Tibial nerve (tissue), 4 donors: ENCODE measurements around the gene DDX27. TPM values are rescaled to one million over a fixed set of nuclear protein-coding genes. Genes with fewer than 3 reads are reported as not detected.

Experiments used
- DNase-seq, 2 donors: peaks; one replicate each; pipeline ENCODE4 v3.0.0-alpha.2; 2019; ENCODE audit warnings: low spot score in 2 of 2
- H3K27ac ChIP-seq, 4 donors: fragments of 200-600 bp; sonication (generic) in 3 of 4; one replicate each; pipeline ENCODE4 v1.5.1; 2017 to 2019; ENCODE audit warnings: mild to moderate bottlenecking in 1 of 4
- H3K27me3 ChIP-seq, 2 donors: fragments of 200-600 bp; sonication (generic) in 1 of 2; one replicate each; pipeline versions ENCODE4 v1.5.1 to v1.6.0; 2017 to 2019
- H3K36me3 ChIP-seq, 3 donors: fragments of 200-600 bp; sonication (generic); one replicate each; pipeline ENCODE4 v1.5.1; 2018 to 2019
- H3K4me1 ChIP-seq, 4 donors: fragments of 200-600 bp; sonication (generic) in 3 of 4; one replicate each; pipeline ENCODE4 v1.5.1; 2017 to 2019
- H3K4me3 ChIP-seq, 4 donors: fragments of 200-600 bp; sonication (generic) in 3 of 4; one replicate each; pipeline ENCODE4 v1.5.1; 2017 to 2019; ENCODE audit warnings: mild to moderate bottlenecking in 1 of 4, moderate library complexity in 1 of 4
- H3K9me3 ChIP-seq, 4 donors: fragments of 200-600 bp; sonication (generic) in 3 of 4; one replicate each; pipeline ENCODE4 v1.5.1; 2017 to 2019
- EP300 ChIP-seq, 2 donors: sonication (generic); formaldehyde crosslinking; IDR thresholded peaks; one replicate each; pipeline ENCODE4 v1.6.1; 2017; ENCODE audit warnings: antibody characterized with exemption in 2 of 2, mild to moderate bottlenecking in 1 of 2
- POLR2A ChIP-seq, 2 donors: fragments of 450-650 bp; IDR thresholded peaks; one replicate each; pipeline ENCODE4 v1.6.1; 2017; ENCODE audit warnings: antibody characterized with exemption in 2 of 2, mild to moderate bottlenecking in 2 of 2, moderate library complexity in 2 of 2
- WGBS, 2 donors: methylation state at CpG; one replicate each; pipeline ENCODE4 v1.1.5; 2018; 5-methylcytosine and 5-hydroxymethylcytosine counted together
- total RNA-seq, 4 donors: library from RNA; depleted of rRNA; stranded (reverse); fragments of >200 nt; gene quantifications; one replicate each; pipeline ENCODE4 v1.1.0, GENCODE V29; 2016
- TF ChIP-seq, protein P1 (sequence below), 5 experiments: fragments of 200-600 bp in 3 of 5; fragments of 450-650 bp in 2 of 5; sonication (generic) in 3 of 5; IDR thresholded peaks; one replicate each; pipeline ENCODE4 v1.5.1; 2016 to 2019; ENCODE audit warnings: antibody characterized with exemption in 5 of 5, mild to moderate bottlenecking in 3 of 5, moderate library complexity in 2 of 5

Gene DDX27
- total RNA-seq, 4 donors from 2014 or later = 24.5 to 33.4 (median 28.3) TPM

DNA sequence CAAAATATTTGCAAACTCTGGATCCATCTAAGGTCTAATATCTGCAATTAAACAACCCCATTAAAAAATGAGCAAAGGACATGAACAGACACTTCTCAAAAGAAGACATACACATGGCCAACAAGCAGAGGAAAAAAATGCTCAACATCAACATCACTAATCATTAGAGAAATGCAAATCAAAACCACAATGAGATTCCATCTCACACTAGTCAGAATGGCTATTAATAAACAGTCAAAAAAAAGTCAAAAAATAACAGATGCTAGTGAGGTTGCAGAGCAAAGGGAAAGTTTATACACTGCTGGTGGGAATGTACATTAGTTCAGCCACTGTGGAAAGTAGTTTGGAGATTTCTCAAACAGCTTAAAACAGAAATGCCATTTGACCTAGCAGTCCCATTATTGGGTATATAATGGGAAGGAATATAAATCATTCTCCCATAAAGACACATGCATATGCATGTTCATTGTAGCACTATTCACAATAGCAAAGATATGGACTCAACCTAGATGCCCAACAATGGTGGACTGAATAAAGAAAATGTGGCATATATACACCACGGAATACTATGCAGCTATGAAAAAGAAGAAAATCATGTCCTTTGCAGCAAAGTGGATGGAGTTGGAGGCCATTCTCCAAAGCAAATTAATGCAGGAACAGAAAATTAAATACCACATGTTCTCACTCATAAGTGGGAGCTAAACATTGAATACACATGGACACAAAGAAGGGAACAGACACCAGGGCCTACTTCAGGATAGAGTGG lies 49.6 kb downstream of the DDX27 start:
- peaks cover 0 to 63% (median 21%) of the 10 kb centered on the region in 4 donors for H3K4me1 ChIP-seq
- no peaks in the 10 kb centered on the region for H3K9me3 ChIP-seq
- no peak for TF ChIP-seq EP300 (IDR thresholded peaks at IDR 0.05)
- TF ChIP-seq, protein P1, sequence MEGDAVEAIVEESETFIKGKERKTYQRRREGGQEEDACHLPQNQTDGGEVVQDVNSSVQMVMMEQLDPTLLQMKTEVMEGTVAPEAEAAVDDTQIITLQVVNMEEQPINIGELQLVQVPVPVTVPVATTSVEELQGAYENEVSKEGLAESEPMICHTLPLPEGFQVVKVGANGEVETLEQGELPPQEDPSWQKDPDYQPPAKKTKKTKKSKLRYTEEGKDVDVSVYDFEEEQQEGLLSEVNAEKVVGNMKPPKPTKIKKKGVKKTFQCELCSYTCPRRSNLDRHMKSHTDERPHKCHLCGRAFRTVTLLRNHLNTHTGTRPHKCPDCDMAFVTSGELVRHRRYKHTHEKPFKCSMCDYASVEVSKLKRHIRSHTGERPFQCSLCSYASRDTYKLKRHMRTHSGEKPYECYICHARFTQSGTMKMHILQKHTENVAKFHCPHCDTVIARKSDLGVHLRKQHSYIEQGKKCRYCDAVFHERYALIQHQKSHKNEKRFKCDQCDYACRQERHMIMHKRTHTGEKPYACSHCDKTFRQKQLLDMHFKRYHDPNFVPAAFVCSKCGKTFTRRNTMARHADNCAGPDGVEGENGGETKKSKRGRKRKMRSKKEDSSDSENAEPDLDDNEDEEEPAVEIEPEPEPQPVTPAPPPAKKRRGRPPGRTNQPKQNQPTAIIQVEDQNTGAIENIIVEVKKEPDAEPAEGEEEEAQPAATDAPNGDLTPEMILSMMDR (IDR thresholded peaks at IDR 0.05) = no peak
- no peak for DNase-seq
- 88 to 100% methylated on average over 1 of the region's 1 CpG for WGBS, 2 donors
- H3K27me3 ChIP-seq = no peaks in the 10 kb centered on the region
- H3K36me3 ChIP-seq = peaks cover 0 to 83% (median 22%) of the 10 kb centered on the region in 3 donors
- H3K27ac ChIP-seq = no peak overlapping the region
- no peak overlapping the region for H3K4me3 ChIP-seq

DNA sequence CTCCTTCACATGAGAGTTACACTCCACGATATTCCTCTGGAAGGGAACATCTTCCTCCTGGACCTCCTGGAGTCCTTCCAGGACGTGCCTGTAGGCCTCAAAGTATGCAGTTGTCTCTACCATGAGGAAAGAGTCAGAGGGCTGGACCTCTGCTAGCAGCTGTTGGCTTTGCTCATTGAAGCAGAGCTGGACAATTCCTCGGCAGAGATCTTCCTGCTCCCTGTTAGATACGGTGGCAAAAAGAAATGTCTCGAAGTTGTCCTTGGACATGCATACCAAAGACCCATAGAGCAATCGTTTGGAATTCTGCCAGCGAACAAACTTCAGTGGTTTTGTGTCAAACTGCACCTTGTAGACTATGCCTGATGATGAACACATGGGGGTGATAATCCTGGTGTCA lies 51.0 kb downstream of the DDX27 start:
- WGBS, 2 donors = 72 to 87% methylated on average over 7 of the region's 7 CpGs
- Histone ChIP-seq H3K36me3 (peaks cover 0 to 81% (median 25%) of the 10 kb centered on the region in 3 donors), H3K9me3 (no peaks in the 10 kb centered on the region), H3K4me1 (peaks cover 0 to 68% (median 23%) of the 10 kb centered on the region in 4 donors), H3K27ac (no peak overlapping the region), H3K27me3 (no peaks in the 10 kb centered on the region), H3K4me3 (no peak overlapping the region)
- TF ChIP-seq POLR2A (IDR thresholded peaks at IDR 0.05) (no peak), EP300 (IDR thresholded peaks at IDR 0.05) (no peak)
- TF ChIP-seq, protein P1 (IDR thresholded peaks at IDR 0.05) = no peak
- DNase-seq = no peak

DNA sequence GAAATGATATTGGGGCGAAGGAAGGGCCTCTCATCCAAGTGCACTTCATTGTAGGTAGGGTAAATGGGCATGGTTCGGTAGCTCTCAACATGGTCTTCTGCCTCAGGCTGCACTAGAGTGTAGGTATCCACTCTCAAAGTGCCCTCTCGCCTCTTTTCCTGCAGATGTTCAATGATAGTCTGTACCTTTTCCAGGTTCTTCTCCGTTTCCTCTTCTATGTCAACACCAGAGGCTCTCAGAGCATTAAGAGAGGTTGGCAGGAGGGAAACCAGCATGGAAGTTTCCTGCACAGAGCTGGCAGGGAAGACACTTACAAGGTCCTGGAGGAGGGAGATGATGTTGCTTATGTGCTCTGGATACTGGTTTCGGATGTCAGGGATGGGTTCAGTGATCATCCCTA lies 51.5 kb downstream of the DDX27 start:
- peaks cover 0 to 81% (median 25%) of the 10 kb centered on the region in 3 donors for H3K36me3 ChIP-seq

DNA sequence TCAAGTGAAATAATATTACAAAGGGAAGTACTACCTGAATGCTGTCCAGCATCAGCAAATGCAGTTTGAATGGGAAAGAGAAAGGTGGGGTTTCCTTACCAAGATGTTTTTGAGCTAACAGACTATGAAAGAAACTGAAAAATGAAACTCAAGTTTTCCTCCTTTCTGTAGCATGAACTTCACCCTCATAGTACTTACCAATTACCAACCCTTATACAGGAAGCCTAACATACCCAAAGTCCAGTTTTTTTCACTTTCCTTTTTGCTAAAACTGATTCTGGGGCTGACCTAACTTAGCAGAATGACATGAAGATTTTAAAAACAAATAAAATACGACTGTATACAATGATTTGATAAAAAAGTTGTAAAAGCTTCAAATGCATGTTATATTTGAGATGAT lies 53.4 kb downstream of the DDX27 start:
- 79 to 86% methylated on average over 1 of the region's 1 CpG for WGBS, 2 donors
- peaks cover 0 to 71% (median 33%) of the 10 kb centered on the region in 4 donors for H3K4me1 ChIP-seq
- no peaks in the 10 kb centered on the region for H3K9me3 ChIP-seq
- no peak overlapping the region for H3K27ac ChIP-seq
- H3K4me3 ChIP-seq = no peak overlapping the region
- TF ChIP-seq EP300 (IDR thresholded peaks at IDR 0.05) (no peak), POLR2A (IDR thresholded peaks at IDR 0.05) (no peak)
- TF ChIP-seq, protein P1 (IDR thresholded peaks at IDR 0.05) = no peak
- no peaks in the 10 kb centered on the region for H3K27me3 ChIP-seq
- no peak for DNase-seq
- peaks cover 0 to 76% (median 25%) of the 10 kb centered on the region in 3 donors for H3K36me3 ChIP-seq

More for the DNA sequence above, 51.5 kb downstream of the DDX27 start:
- TF ChIP-seq EP300 (IDR thresholded peaks at IDR 0.05) (no peak), POLR2A (IDR thresholded peaks at IDR 0.05) (no peak)
- Histone ChIP-seq H3K4me3 (no peak overlapping the region), H3K27ac (no peak overlapping the region), H3K27me3 (no peaks in the 10 kb centered on the region), H3K4me1 (peaks cover 0 to 73% (median 28%) of the 10 kb centered on the region in 4 donors), H3K9me3 (no peaks in the 10 kb centered on the region)
- DNase-seq = no peak
- WGBS, 2 donors = 94 to 98% methylated on average over 5 of the region's 5 CpGs

DNA sequence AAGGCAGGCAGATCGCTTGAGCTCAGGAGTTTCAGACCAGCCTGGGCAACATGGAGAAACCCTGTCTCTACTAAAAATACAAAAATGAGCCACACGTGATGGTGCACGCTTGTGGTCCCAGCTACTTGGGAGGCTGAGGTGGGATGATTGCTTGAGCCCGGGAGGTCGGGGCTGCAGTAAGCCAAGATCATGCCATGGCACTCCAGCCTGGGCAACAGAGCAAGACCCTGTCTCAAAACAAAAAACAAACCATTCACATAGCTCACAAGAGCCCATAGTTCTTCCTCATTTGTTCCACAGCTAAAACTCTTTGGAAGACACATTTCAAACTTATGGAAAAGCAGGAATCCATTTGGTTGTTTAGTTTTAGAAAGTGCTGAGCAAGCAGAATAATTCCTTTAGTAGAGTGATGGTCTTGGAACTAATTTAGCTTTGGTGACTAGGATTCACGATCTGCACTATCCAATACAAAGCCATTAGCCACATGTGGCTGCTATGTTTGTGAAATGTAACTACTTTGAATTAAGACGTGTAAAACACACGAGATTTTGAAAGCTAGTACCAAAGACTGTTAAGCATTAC lies 54.6 kb downstream of the DDX27 start:
- TF ChIP-seq, protein P1 (IDR thresholded peaks at IDR 0.05) = no peak
- no peak for TF ChIP-seq POLR2A (IDR thresholded peaks at IDR 0.05)
- no peak for TF ChIP-seq EP300 (IDR thresholded peaks at IDR 0.05)
- Histone ChIP-seq H3K36me3 (peaks cover 0 to 67% (median 25%) of the 10 kb centered on the region in 3 donors), H3K9me3 (no peaks in the 10 kb centered on the region), H3K4me1 (peaks cover 0 to 61% (median 29%) of the 10 kb centered on the region in 4 donors), H3K4me3 (no peak overlapping the region), H3K27ac (no peak overlapping the region), H3K27me3 (no peaks in the 10 kb centered on the region)
- whole genome bisulfite sequencing, 2 donors = 92 to 95% methylated on average over 8 of the region's 8 CpGs
- no peak for DNase-seq
